ENCODE results near the gene TACR1.

DNA sequence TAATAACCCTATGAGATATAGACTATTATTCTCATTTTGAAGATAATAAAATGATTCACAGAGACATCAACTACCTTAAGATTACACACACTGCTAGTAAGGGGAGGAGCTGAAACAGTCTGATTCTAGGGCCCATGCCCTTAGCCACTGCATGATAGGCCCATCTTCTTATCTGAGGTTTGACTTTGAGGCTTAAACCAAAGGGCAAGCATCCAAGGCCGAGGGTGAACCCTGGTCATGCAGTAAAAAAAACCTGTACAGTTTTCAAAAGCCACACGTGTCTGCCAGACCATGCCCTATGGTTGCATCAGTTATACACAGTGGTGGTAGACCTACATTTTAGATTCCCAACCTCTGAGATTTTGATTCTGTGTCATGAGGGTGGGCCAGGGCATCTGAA is 196.0 kb downstream of the TACR1 start:
- TF ChIP-seq TAF1 (IDR thresholded peaks at IDR 0.05; ENCODE audit: borderline replicate concordance, low read depth, low read length) (no peak), POLR2A (IDR thresholded peaks at IDR 0.05; ENCODE audit: low read depth, low read length) (no peak)
